Keratinocyte (primary cell): Measurements from ENCODE around the gene SLC22A14. TPM values are rescaled to one million over a fixed set of nuclear protein-coding genes. Genes with fewer than 3 reads are reported as not detected.
"Not testable (repeated sequence)": the region's sequence is repeated elsewhere in the genome, so short reads cannot be mapped to it uniquely, and the experiment has no call there.

Experiments used
- DNase-seq: peaks from one replicate; pipeline ENCODE4 v3.0.0-alpha.2; 2011; ENCODE audit warnings: low read depth, missing footprints, low spot score
- FAIRE-seq: peaks from 2 replicates; lab custom pipeline; 2011; peaks lifted over from hg19 to GRCh38; lab: Jason Lieb, UNC
- H2AFZ ChIP-seq: 2 replicates; pipeline ENCODE4 v1.6.0; 2012; ENCODE audit warnings: low read length, control low read depth, inconsistent platforms; ENCODE audit not compliant: control insufficient read depth
- H3K27ac ChIP-seq: 2 replicates; pipeline ENCODE4 v1.5.1; 2011; ENCODE audit warnings: low read length; ENCODE audit not compliant: control insufficient read depth, insufficient read depth
- H3K27me3 ChIP-seq: 3 replicates; pipeline ENCODE4 v1.6.0; 2011; ENCODE audit warnings: low read length; ENCODE audit not compliant: control insufficient read depth, insufficient read depth; ENCODE audit errors: extremely low read depth
- H3K36me3 ChIP-seq, 2 experiments: 2 replicates in 1 of 2; 3 replicates in 1 of 2; pipeline ENCODE4 v1.5.1; 2011; ENCODE audit warnings: low read length in 2 of 2, mild to moderate bottlenecking in 1 of 2; ENCODE audit not compliant: control insufficient read depth in 2 of 2, insufficient read depth in 2 of 2; ENCODE audit errors: extremely low read depth in 1 of 2
- H3K4me1 ChIP-seq: 3 replicates; pipeline ENCODE4 v1.5.1; 2011; ENCODE audit warnings: low read length; ENCODE audit not compliant: control insufficient read depth, insufficient read depth; ENCODE audit errors: extremely low read depth
- H3K4me2 ChIP-seq: 3 replicates; pipeline ENCODE4 v1.6.0; 2011; ENCODE audit warnings: low read depth, low read length; ENCODE audit not compliant: control insufficient read depth, insufficient read depth; ENCODE audit errors: extremely low read depth
- H3K4me3 ChIP-seq, 3 experiments: fragments of 200-600 bp in 1 of 3; sonication (generic) in 1 of 3; 2 replicates in 2 of 3; 3 replicates in 1 of 3; pipeline ENCODE4 v1.5.1; 2011 to 2016; ENCODE audit warnings: low read length in 3 of 3, mild to moderate bottlenecking in 3 of 3, control low read depth in 2 of 3, inconsistent platforms in 1 of 3, low read depth in 1 of 3, mixed read lengths in 1 of 3, mixed run types in 1 of 3, moderate library complexity in 1 of 3; ENCODE audit not compliant: control insufficient read depth in 2 of 3, insufficient read depth in 2 of 3; ENCODE audit errors: extremely low read depth in 1 of 3
- H3K79me2 ChIP-seq: 2 replicates; pipeline ENCODE4 v1.6.0; 2012; ENCODE audit warnings: low read length; ENCODE audit not compliant: control insufficient read depth, insufficient read depth
- H3K9ac ChIP-seq: 3 replicates; pipeline ENCODE4 v1.6.0; 2011; ENCODE audit warnings: low read length; ENCODE audit not compliant: control insufficient read depth, insufficient read depth; ENCODE audit errors: extremely low read depth
- H3K9me1 ChIP-seq: 3 replicates; pipeline ENCODE4 v1.6.0; 2011; ENCODE audit warnings: low read length; ENCODE audit not compliant: control insufficient read depth, insufficient read depth; ENCODE audit errors: extremely low read depth
- H3K9me3 ChIP-seq: 2 replicates; pipeline ENCODE4 v1.5.1; 2012; ENCODE audit warnings: low read depth, low read length; ENCODE audit not compliant: control insufficient read depth
- H4K20me1 ChIP-seq: 3 replicates; pipeline ENCODE4 v1.6.0; 2011; ENCODE audit warnings: low read length; ENCODE audit not compliant: control insufficient read depth, insufficient read depth; ENCODE audit errors: extremely low read depth
- EZH2 ChIP-seq: IDR thresholded peaks from one replicate; pipeline ENCODE4 v1.6.1; 2012; ENCODE audit warnings: inconsistent platforms, mild to moderate bottlenecking, low read length, moderate library complexity
- dilution Hi-C: fragments of 300-500 bp; cut with MboI; formaldehyde crosslinking; loops from one replicate; pipeline ENCODE4 v1.7.0; 2020; ENCODE audit warnings: low sequenced_read_pairs; ENCODE audit not compliant: extremely low pct_ligation_motif_present
- polyA plus RNA-seq, 5 experiments: library from polyadenylated mRNA; depleted of rRNA in 3 of 5; stranded (reverse) in 3 of 5; stranded (forward) in 1 of 5; unstranded in 1 of 5; fragments of >200 nt; gene quantifications; 1 replicate in 1 of 5; 2 replicates in 3 of 5; 3 replicates in 1 of 5; pipeline versions ENCODE4 v1.2.1 to v1.2.3, GENCODE V29; 2011 to 2012; ENCODE audit warnings: missing spikeins in 2 of 5, low read depth in 1 of 5, low replicate concordance in 1 of 5
- TF ChIP-seq, protein P1 (sequence below), 3 experiments: IDR thresholded peaks in 1 of 3; conservative IDR thresholded peaks in 1 of 3; optimal IDR thresholded peaks in 1 of 3; 2 replicates in 2 of 3; 3 replicates in 1 of 3; pipeline versions ENCODE3 to v1.5.1; 2011; ENCODE audit warnings: low read length in 3 of 3, mild to moderate bottlenecking in 3 of 3, moderate library complexity in 2 of 3, control low read depth in 1 of 3, inconsistent platforms in 1 of 3; ENCODE audit not compliant: insufficient read depth in 2 of 3; ENCODE audit errors: extremely low read depth in 1 of 3

SLC22A14 gene
- polyA plus RNA-seq, 1 donor (not counting 4 experiments of a cell fraction or from before 2014, with no cell fraction given): 0.20 TPM

DNA sequence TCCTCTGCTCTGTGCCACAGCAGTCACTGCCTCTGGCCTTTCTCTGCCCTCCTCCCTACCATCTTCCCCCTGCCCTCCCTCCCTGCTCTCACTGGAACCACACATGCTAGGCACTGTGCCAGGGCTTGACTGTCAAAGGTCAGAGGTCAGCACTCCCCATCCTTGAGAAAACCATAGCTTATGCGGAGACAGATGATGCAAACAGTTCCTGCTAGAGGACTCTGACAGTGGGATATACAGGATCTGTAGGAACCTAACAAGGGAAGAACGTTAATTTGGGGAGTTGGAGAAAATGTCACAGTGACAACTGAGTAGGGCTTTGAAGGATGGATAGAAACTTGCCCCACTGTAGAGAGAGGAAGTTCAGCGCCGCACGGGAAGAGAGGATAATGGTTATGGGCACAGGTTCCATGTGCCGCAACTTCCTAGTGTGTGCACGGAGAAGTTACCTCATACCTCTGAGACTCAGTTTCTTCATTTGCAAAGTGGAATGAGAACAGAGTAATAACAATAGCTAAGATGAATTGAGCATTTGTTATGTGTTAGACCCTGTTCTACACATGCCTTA lies 35.2 kb downstream of the SLC22A14 start:
- no peak overlapping the region for H3K4me3 ChIP-seq
- no peaks in the 10 kb centered on the region for H3K27me3 ChIP-seq
- H3K4me2 ChIP-seq: no peak overlapping the region
- dilution Hi-C loops: no loop called here
- no peaks in the 10 kb centered on the region for H3K9me1 ChIP-seq
- H4K20me1 ChIP-seq: no peaks in the 10 kb centered on the region
- H3K9me3 ChIP-seq: no peaks in the 10 kb centered on the region
- no peak for TF ChIP-seq EZH2
- H3K36me3 ChIP-seq: peaks cover 0 to 1% of the 10 kb centered on the region in 2 experiments
- no peak overlapping the region for H3K9ac ChIP-seq
- no peaks in the 10 kb centered on the region for H3K4me1 ChIP-seq
- H2AFZ ChIP-seq: no peak overlapping the region
- H3K27ac ChIP-seq: no peak overlapping the region
- no peaks in the 10 kb centered on the region for H3K79me2 ChIP-seq
- DNase-seq: no peak
- FAIRE-seq: no peak

DNA sequence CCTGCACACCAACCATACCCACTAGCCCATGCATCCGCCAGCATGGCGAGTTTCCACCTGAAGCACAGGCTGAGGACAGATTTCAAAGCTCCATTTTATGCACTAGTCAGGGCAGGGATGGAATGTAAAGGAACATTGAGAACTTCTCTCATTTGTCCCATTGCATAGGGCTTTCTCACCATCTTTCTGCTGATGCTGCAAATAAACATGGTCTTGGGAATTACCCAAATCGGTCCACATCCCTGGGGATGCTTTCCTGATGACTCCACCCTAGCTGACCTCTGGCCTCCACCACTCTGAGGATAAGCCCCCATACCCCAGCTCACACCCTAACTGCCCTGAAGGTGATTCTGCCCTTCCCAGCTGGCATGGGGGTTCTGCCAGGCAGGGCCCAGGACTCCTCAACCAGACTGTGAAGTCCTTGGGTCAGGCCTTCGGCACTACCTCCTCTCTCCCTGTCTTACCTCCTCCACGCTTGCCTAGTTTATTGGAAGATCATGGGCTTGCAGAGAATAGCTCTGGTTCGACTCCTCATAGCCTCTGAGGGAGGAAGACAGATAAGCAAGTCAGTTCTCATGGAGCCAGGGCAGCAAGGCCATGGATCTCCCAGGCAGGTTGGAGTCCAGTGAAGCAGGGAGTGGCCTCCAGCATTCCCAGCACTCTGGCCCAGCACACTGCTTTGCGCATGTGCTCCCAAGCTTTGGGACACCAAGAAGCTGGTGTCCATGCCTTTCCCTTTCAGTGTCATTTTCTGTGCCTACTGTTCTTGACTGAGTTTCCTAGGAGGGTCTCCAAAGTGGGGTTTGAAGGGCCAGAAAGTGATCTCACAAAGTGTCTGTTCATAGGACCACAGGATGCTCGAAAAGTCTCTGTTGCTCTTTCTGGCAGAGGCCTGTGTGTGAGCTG lies 36.9 kb downstream of the SLC22A14 start:
- H3K4me2 ChIP-seq: no peak overlapping the region
- no peaks in the 10 kb centered on the region for H3K9me1 ChIP-seq
- DNase-seq (no peak), FAIRE-seq (no peak)
- dilution Hi-C loops: no loop called here
- H3K9ac ChIP-seq: no peak overlapping the region
- H3K27me3 ChIP-seq: no peaks in the 10 kb centered on the region
- H3K9me3 ChIP-seq: no peaks in the 10 kb centered on the region
- H3K4me3 ChIP-seq: no peak overlapping the region
- no peaks in the 10 kb centered on the region for H4K20me1 ChIP-seq
- peaks cover 0 to 1% of the 10 kb centered on the region in 2 experiments for H3K36me3 ChIP-seq
- H2AFZ ChIP-seq: no peak overlapping the region
- H3K79me2 ChIP-seq: no peaks in the 10 kb centered on the region
- TF ChIP-seq EZH2: no peak
- TF ChIP-seq, protein P1, sequence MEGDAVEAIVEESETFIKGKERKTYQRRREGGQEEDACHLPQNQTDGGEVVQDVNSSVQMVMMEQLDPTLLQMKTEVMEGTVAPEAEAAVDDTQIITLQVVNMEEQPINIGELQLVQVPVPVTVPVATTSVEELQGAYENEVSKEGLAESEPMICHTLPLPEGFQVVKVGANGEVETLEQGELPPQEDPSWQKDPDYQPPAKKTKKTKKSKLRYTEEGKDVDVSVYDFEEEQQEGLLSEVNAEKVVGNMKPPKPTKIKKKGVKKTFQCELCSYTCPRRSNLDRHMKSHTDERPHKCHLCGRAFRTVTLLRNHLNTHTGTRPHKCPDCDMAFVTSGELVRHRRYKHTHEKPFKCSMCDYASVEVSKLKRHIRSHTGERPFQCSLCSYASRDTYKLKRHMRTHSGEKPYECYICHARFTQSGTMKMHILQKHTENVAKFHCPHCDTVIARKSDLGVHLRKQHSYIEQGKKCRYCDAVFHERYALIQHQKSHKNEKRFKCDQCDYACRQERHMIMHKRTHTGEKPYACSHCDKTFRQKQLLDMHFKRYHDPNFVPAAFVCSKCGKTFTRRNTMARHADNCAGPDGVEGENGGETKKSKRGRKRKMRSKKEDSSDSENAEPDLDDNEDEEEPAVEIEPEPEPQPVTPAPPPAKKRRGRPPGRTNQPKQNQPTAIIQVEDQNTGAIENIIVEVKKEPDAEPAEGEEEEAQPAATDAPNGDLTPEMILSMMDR (optimal IDR thresholded peaks at IDR 0.05 in 1 of 3, IDR thresholded peaks at IDR 0.05 in 1 of 3, conservative IDR thresholded peaks at IDR 0.05 in 1 of 3; ENCODE audit: extremely low read depth in 1 of 3, insufficient read depth in 2 of 3, low read length in 3 of 3): no peak
- H3K27ac ChIP-seq: no peak overlapping the region
- H3K4me1 ChIP-seq: no peaks in the 10 kb centered on the region

DNA sequence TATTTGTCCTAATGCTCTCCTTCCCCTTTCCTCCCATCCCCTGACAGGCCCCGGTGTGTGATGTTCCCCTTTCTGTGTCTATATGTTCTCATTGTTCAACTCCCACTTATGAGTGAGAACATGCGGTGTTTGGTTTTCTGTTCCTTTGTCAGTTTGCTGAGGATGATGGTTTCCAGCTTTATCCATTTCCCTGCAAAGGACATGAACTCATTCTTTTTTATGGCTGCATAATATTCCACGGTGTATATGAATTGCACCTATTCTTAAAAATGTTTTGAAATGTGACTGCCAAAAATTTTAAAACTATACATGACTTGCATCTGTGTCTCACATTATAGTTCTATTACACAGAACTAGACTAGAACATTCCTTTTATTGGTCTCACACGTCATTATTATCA lies 38.5 kb downstream of the SLC22A14 start:
- H4K20me1 ChIP-seq, H3K79me2 ChIP-seq, H3K9ac ChIP-seq, H3K9me1 ChIP-seq, H3K9me3 ChIP-seq, H3K4me2 ChIP-seq, dilution Hi-C loops, H3K4me1 ChIP-seq, FAIRE-seq, H2AFZ ChIP-seq, H3K27me3 ChIP-seq, DNase-seq, H3K4me3 ChIP-seq, H3K36me3 ChIP-seq, H3K27ac ChIP-seq: not testable (repeated sequence)
